Stimulated activated CD8-positive, alpha-beta memory T cell treated with anti-CD3 and anti-CD28 coated beads, Interleukin-12 subunit alpha, Interleukin-12 subunit beta, amount 100 ng/mL, for 4 hours (primary cell): ENCODE data around the gene IVD.
A peak's percentile ranks its signal among the peaks of the same experiment; 100 is the strongest.

Source experiments
- DNase-seq: peaks from one replicate; pipeline ENCODE4 v3.0.0-alpha.2; 2020; ENCODE audit warnings: low read depth

IVD gene

GRCh38 chr15:40377606-40378005 lies 28.0 kb upstream of the IVD start:
- no peak for DNase-seq

- DNase-seq = no peak
Measured at GRCh38 chr15:40379374-40379773, 26.2 kb upstream of the IVD start.

GRCh38 chr15:40379853-40380252 lies 25.7 kb upstream of the IVD start:
- no peak for DNase-seq

- DNase-seq = no peak
Measured at GRCh38 chr15:40380636-40381035, 25.0 kb upstream of the IVD start.

- no peak for DNase-seq
Measured at GRCh38 chr15:40381818-40382529, 23.6 kb upstream of the IVD start.

- DNase-seq = peak; percentile 78
Measured at GRCh38 chr15:40382580-40383456, 22.8 kb upstream of the IVD start, which contains the start of gene KNSTRN. Gene KNSTRN (plus strand): TSS chr15:40382721. CDS start chr15:40382836, 115 bp downstream.

GRCh38 chr15:40386480-40386879 lies 19.1 kb upstream of the IVD start:
- DNase-seq = no peak

- no peak for DNase-seq
Measured at GRCh38 chr15:40388941-40389823, 16.4 kb upstream of the IVD start.

GRCh38 chr15:40389824-40390595 lies 15.6 kb upstream of the IVD start:
- DNase-seq = no peak

- no peak for DNase-seq
Measured at GRCh38 chr15:40392986-40393948, 12.3 kb upstream of the IVD start.

- no peak for DNase-seq
Measured at GRCh38 chr15:40397688-40398412, 7.7 kb upstream of the IVD start.

GRCh38 chr15:40398413-40398873 lies 7.2 kb upstream of the IVD start:
- no peak for DNase-seq

GRCh38 chr15:40399370-40399769 lies 6.2 kb upstream of the IVD start:
- no peak for DNase-seq

GRCh38 chr15:40407330-40407990 lies 1.9 kb downstream of the IVD start:
- no peak for DNase-seq

GRCh38 chr15:40409366-40409765 lies 3.8 kb downstream of the IVD start:
- DNase-seq = no peak

GRCh38 chr15:40410476-40410875 lies 4.9 kb downstream of the IVD start:
- DNase-seq = no peak

GRCh38 chr15:40412095-40412759 lies 6.6 kb downstream of the IVD start:
- DNase-seq = no peak

- no peak for DNase-seq
Measured at GRCh38 chr15:40413036-40413435, 7.4 kb downstream of the IVD start.
